Measurements from ENCODE around the gene TCHP.
"Not testable (repeated sequence)": the region's sequence is repeated elsewhere in the genome, so short reads cannot be mapped to it uniquely, and the experiment has no call there.

Gene TCHP

DNA sequence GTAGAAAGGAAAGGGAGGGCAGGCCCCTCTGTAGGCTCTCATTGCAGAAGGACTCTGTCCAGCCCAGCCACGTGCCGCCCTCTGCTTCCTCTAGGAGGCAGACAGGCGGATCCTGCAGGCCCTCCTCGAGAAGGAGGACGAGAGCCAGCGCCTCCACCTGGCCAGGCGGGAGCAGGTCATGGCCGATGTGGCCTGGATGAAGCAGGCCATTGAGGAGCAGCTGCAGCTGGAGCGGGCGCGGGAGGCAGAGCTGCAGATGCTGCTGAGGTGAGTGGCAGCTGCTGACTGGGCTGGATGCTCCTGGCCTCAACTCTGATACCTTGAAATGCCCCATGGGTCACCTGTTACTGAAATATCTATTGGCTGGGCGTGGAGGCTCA, 10.9 kb downstream of the TCHP start:
- no peak for DNase-seq

DNA sequence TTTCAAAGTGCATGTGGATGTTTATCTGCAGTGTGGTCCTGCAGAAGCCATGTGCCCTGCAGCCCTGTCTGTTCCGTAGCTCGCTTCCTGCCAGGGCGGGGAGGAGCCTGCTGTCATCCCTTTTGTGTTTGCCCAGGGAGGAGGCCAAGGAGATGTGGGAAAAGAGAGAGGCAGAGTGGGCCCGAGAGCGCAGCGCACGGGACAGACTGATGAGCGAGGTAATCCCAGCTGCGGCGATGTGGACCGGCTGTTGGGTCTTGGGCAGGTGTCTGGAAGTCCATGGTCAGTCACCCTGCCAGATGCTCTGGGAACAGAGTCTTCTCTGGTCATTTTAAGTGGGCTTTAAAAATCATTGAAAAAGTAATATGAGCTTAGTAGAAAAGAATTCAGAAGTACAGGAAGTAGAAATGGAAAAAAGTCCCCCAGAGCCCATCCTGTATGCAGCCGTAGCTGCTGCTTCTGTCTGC, 12.8 kb downstream of the TCHP start:
- no peak for DNase-seq

DNA sequence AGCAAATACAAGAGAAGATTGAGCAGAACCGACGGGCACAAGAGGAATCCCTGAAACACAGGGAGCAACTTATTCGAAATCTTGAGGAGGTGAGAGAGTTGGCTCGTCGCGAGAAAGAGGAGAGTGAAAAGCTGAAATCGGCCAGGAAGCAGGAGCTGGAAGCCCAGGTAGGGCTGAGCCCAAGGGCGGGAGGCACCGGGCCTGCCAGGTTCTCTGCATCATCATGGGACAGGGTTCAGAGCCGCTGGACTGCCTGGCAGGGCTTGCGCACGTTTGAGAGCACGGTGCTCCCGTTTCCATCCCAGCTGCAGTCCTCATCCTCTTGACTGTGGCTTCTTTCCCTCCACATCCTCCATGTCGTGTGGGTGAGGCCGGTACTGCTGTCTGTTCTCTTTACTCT, 14.4 kb downstream of the TCHP start:
- no peak for DNase-seq

DNA sequence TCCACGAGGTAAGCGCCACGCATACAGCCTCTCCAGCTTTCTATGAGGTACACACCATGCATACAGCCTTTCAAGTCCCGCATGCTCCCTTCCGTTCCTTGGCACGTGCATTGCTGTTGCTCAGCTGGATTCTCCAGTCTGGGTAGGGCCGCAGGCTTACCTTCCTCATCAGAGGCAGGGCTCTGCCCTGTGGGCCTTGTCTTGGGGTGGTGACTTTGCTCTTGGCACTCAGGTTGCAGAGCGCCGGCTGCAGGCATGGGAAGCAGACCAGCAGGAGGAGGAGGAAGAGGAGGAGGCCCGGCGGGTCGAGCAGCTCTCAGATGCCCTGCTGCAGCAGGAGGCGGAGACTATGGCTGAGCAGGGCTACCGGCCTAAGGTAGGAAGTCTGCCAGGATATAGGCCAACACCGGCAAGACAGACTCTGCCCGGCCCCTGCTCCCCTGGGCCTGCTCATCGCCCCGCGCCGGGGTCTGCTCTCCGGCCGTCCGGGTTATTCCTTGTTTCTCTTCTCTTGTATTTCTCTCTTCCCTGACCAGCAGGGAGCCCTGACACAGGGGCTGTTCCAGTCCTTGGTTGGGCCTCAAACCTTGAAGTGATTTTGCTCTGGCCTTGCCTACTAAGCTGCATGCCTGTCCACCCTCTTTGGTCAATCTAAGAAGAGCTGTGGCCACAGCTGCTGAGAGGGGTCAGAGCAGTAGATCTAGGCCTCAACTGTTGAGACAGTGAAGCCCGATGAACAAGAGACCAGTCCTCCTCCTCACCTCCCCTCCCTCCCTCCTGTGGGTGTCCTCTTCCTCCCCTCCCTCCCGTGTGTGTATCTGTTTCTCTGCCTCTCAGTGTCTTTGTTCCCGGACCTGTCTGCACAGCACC, 15.3 kb downstream of the TCHP start:
- DNase-seq = no peak

DNA sequence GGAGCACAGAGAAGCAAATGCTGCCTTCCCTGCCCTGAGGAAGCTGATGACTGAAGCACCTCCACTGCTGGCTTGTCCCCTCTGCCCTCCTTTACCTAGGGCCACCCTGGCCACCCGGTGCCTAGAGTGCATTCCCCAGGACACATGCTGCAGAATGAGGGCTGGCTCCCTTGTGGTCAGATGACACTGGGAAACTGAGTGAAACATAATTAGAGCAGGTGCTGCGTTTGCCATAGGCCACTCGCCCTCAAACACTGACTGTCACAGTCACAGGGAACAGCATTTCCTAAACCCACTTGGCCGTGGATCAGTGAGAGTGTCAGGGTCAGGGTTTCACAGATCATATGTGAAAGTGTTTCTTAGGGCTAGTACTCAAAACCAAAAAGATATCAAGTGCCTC, 16.0 kb downstream of the TCHP start:
- DNase-seq = no peak

DNA sequence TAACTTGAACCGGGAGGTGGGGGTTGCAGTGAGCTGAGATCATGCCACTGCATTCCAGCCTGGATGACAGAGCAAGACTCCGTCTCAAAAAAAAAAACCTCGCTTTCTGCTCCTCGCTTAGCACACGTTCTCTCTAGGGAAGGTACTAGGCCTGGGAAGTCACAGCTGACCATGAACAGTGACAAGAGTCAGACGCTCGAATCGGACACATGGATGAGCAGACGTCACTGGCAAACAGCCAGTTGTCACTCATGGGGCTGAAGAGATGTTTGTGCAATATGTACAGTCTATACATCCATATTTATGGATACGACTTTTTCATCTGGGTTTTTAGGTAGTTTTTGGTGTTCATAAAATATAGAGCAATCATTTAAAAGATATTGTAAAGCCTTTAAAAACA, 19.4 kb downstream of the TCHP start:
- no peak for DNase-seq

DNA sequence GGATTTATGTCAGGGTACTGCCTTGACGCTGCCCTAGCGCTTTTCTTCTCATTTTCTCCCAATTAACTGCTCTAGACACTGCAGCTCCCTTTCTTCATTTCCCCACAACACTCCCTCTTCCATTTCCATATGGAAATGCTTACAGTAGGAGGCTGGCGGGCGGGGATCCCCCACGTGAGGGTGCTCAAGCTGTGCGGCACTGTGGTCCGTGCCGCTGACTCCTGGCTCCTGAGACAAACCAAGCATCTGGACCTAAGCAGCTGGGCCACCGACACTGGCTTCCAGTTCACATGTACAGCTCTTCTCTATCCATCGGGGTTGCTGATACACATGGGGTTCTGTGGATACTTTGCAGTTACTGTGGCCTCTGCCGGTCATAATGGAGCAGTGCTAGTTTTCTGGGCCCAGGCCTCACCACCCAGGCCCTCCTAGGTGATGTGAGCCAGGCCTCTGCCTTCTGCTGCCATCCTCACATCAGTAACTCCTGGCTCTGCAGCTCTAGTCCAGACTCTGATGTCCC, 20.2 kb downstream of the TCHP start:
- DNase-seq = no peak

DNA sequence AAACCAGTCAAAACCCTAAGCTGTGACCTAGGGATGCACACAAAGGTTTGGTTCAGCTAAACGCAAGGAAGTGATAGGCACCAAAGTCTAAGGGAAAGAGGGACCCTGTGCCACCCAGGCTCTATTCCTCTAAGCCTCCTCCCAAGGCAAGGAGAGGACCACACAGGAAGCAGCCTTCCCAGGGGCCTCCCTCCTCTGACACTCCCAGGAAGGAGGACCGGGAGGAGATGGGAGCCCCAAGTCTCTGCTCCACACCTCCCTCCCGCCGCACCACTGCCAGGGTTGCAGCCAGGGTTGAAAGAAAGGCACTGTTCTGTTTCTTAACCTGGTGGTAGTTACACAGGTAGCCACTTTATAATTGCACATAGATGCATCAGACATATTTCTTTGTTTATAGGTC, 21.9 kb downstream of the TCHP start:
- no peak for DNase-seq

DNA sequence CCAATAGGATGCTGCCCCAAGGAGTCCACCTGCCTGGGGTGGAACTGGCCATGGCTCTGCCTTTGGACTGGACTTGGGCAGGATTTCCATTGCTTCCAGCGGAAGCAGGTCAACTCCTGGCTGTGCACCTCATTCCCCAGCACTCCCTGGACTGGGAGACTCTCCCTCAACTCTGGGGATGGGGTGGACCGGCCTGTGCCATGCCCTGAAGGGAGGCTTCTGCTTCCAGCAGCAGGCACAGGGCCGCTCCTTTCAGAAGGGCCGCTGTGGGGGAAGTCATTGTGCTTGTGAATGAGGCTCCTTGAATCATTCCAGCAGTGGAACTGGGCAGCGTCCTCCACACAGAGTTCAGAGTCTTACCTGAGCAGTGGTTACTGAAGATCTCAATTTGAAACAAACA, 23.0 kb downstream of the TCHP start:
- DNase-seq = no peak

DNA sequence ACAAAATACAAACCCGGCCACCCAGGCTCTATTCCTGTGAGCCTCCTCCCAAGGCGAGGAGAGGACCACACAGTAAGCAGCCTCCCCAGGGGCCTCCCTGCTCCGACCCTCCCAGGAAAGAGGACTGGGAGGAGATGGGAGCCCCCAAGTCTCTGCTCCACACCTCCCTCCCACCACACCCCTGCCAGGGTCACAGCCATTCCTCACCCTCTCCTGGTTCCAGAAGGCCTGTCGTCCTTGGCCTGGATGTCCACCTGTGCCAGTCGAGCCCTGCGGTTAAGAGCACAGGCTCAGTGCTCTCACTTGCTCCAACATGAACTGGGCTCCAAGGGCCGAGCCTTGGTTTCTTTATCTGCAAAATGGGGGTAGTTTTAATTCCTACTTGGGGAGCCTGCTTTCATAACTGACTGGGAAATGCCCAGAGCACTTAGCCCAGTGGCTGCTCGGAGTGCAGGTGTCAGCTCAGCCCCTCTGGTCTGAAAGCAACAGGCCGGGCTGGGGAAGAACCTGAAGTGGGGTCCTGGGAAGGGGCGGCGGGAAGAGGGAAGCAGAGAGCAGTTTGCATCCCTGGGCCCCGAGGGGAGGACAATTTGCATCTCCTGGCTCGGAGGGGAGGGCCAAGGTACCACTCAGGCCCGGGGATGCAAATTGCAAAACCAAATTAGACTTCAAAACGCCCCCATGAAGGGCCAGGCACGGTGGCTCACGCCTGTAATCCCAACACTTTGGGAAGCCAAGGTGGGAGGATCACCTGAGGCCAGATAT, 23.6 kb downstream of the TCHP start:
- DNase-seq = no peak

DNA sequence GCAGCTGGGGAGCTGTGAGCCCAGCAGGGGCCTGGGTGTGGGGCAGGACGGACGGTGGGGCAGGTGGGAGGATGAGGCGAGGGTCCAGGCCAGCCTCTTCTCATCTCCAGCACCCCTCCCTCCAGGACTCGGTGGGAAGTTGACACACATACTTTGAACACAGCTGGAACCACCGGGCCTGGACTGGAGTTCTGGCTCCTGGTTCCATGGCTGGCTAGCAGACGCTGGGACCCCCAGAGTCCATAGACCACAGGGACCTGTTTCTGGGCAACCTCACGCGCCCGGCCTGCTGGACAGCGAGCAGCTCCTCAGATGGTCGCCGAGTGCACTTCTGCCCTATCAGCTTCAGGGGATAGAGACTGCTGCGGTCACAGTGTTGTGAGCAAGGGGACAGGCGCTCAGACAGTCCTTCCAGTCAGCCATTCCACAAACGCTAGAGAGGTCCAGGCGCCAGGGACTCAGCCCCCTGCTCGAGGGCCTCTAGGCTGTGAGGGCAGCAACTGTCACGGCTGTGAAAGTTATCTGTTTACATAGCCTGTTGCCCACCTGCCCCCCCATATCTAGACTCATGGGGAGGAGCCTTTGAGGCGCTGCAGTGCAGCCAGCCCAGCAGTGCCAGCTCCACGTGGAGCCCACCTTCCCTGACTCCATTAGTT, 25.2 kb downstream of the TCHP start:
- no peak for DNase-seq

DNA sequence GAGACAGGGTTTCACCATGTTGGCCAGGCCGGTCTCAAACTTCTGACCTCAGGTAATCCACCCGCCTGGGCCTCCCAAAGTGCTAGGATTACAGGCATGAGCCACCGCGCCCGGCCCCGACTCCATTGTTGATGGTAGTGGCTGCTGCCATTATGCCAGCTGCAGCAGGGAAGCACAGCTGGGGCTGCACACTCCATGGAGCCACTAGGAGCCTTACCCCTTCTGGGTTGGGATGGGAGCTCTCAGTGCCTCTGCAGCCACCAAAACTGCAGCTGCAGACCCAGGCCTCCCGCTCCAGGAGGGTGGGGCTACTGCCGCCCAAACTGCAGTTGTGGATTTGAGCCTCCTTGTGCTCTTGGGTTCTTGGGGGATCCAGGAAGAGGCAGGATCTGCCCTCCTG, 25.9 kb downstream of the TCHP start:
- DNase-seq = no peak

DNA sequence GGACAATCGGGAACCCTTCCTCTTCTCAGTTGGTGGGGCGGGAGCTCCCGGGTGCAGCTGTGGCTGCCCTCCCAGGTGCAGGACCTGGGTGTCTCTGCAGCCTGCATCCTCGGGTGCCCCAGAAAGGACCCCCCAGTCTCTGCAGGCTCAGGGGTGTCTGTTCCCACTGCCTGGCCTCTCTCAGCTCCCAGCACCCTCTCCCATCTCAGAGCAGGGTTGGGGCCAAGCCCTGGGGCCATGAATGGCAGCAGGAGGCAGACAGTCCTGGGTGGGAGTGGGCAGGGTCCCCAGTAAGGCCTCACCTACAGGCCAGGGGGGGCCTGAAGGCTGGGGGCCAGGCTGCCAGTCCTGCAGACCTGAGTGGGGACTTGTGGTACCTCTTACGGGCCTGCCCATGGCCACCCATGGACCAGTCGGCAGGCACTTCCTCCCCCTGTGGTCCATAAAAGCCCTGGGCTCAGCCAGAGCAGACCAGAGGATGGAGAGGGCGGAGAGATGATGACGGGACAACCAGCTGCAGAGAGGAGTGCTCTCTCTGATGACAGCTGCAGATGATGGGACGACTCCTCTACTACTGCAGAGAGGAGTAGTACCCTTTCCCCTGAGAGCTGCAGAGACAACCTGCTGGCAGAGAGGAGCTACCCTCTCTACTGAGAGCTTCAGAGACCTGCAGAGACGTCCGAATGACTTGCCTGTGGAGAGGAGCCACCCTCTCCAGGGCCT, 26.6 kb downstream of the TCHP start:
- DNase-seq = no peak

DNA sequence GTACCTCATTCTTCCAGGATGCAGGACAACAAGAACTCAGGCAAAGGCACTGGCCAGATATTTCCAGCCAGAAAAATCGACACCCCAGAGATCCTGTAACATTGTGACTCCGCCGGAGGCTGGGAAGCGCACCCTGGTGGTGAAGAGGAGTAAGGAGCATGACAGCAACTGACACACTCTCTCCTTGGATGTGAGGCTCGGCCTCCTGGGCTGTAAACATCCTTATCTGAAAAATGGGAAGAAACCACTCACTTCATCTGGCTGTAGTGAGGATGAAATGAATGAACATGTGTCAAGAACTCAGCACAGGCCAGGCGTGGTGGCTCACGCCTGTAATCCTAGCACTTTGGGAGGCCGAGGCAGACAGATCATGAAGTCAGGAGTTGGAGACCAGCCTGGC, 27.5 kb downstream of the TCHP start:
- peak; percentile 42 to 67 (median 62) for DNase-seq

DNA sequence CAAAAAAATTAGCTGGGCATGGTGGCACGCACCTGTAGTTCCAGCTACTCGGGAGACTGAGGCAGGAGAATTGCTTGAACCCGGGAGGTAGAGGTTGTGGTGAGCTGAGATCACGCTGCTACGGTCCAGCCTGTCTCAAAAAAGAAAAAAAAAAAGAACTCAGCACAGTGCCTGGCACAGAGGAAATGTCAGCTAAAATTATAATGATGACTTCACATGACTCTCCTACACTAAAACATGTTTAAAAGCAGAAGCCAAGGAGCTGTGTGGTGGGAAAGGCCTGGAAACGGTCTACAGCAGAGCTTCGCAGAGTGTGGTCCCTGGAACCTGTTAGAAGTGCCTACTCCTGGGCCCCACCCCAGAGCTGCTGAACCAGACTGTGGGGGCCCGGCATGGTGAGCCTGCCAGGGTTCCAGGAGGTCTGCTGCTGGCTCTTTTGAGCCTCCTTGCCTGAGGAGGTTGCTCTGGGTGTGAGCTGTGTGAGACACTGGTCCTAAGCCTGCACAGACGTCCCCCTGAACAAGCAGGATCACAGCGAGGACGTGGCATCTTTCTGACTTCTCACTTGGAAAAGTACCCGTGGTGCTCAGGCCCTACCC, 28.1 kb downstream of the TCHP start:
- DNase-seq = no peak

DNA sequence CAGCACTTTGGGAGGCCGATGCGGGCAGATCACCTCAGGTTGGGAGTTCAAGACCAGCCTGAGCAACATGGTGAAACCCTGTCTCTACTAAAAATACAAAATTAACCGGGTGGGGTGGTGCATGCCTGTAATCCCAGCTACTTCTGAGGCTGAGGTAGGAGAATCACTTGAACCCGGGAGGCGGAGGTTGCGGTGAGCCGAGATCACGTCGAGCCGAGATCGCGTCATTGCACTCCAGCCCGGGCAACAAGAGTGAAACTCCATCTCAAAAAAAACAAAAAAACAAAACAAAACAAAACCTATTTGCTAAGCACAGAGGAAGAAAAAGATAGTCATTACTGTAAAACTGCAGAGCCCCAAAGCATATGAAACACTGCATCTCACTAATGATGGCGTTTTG, 29.3 kb downstream of the TCHP start:
- not testable (repeated sequence) for DNase-seq

DNA sequence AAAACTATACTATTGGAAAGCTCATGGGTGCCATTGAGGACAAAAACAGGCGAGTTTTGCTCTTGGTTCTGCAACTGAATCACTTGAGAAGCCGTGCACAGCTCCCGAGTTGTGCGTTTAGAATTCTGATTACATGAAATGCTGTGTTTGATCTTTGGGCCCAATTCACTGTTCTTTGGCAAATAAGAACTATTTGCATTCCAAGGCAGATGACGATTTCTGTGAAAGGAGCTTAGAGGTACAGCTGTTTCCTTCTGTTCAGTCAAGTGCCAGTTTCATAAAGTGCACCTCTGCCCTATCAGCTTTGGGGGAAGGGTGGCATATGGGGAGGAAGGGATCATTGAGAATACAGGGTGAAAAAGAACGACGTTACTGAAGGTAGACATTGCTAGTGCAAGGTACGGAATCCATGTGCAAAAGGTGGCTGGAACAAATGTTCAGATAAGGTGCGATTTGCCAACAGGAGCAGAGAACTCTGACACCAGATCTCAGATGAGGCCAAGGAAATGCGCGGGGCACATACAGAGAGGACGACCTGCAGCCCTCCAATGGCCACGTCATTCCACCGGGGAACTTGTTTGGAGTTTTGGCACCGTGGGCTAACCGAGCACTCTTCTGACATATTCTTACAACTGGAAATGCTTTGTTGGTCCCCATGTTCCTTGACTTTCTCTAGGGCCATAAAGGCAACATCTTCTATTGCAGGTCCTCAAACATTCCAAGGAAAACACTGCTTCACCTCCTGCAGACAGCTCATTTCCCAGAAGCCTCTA, 30.1 kb downstream of the TCHP start:
- no peak for DNase-seq

DNA sequence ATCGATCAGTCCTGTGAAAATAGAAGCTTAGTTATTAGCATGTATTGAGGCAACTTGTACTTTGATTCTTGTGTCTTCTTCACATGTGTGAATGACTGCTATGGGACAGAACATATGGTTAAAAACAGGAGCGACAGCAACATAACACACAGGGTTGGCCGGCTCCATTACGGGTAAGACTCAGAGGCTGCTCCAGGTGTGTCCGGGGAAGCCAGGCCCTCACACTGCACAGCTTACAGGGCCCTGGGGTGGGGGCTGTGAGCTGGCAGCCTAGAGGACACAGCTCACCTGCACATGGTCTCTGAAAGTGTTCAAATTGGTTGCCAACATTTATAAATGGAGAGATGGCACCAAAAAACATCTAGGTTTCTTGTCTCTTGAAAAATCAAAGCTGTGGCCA, 31.1 kb downstream of the TCHP start:
- no peak for DNase-seq

DNA sequence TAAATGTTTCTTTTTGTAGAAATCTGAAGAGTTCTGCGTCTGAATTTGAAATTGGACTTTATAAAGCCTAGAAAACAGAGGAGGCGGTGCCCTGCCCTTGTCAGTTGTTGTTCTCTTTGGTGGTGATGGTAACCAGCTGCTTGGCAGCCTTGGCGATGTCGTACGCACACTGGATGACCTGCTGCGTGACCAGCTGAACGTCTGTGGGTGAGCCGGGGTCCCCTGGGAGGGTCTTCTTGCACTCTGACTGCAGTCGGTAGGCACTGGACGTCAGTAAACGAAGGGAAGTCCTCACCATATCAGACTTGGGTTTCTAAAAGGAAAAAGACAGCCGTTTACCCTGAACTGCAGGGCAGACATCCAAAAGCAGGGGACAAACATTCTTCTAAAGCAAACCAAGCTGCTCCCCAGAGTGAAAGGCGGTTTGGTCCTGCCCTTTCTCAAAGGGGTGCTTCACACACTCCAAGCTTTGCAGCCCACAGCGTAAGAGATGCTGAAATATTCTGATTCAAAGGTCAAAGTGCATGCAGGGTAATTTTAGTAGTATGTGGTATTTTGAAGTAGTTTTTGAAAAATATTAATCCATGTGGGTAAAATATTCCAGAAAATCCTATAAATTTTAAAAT, 32.9 kb downstream of the TCHP start:
- no peak for DNase-seq

DNA sequence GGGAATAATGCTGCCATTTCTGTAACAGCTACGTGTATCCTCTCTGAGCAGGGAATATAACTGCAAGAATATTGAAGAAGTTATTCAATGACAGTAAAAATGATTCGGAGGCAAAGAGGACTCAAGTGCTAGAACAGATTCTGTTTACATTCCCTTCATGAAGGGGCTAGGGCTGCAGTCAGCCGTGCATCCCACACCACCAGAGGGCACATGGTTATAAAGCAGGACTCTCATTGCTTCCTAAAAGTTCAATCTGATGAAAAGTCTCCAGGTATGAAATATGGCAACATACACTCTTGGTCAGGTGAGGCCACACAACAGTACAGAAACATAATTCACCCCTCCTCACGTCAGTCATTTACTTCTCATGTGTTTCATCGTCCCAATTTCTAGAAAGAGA, 34.0 kb downstream of the TCHP start:
- peak in 1 of 3 donors; percentile 2 for DNase-seq

DNA sequence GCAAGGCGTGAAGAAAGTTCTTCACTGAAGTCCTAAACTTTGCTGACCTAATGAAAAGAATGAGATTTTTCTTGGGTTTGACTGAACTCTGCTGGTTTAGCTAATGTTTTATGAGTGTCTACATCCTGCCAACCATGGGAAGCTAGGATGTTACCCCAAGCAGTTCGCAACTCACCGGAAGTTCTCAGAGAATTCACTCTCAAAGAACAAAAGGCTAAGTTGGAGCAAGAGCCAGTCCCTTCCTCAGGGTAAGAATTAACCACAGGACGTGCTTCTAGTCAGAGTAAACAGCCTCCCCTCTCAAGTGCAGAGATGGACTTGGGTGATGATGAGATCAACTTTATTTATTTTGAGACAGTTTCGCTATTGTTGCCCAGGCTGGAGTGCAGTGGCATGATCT, 37.3 kb downstream of the TCHP start:
- DNase-seq = no peak

Data from suppressor macrophage treated with lipopolysaccharide for 1 hour (primary cell).